ENCODE data around the gene GLDC. TPM values are rescaled to one million over a fixed set of nuclear protein-coding genes. Genes with fewer than 3 reads are reported as not detected.

Gene GLDC
- total RNA-seq, 1 donor from 2014 or later: 1.7 TPM

DNA sequence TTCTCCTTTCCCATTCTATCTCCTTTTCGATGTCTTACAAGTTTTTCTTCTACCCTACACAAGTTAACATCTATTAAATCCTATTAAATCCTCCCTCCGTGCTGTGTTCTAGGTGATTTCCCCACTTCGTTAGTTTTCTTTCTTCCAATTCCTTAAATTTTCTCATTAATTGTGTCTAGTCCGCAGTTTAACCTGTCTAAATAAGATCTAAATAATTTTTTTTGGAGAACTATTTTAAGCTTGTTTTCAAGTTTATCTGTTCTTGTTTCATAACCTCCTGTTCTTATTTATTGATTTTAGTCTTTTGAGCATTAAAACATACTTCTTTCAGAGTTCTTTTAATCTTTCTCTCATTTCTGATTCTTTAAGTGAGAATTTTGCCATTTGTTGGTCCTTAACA is 123.3 kb downstream of the GLDC start:
- H3K27ac ChIP-seq: no peak overlapping the region
- no peaks in the 10 kb centered on the region for H3K4me1 ChIP-seq
- H3K27me3 ChIP-seq: no peaks in the 10 kb centered on the region
- TF ChIP-seq, protein P1, sequence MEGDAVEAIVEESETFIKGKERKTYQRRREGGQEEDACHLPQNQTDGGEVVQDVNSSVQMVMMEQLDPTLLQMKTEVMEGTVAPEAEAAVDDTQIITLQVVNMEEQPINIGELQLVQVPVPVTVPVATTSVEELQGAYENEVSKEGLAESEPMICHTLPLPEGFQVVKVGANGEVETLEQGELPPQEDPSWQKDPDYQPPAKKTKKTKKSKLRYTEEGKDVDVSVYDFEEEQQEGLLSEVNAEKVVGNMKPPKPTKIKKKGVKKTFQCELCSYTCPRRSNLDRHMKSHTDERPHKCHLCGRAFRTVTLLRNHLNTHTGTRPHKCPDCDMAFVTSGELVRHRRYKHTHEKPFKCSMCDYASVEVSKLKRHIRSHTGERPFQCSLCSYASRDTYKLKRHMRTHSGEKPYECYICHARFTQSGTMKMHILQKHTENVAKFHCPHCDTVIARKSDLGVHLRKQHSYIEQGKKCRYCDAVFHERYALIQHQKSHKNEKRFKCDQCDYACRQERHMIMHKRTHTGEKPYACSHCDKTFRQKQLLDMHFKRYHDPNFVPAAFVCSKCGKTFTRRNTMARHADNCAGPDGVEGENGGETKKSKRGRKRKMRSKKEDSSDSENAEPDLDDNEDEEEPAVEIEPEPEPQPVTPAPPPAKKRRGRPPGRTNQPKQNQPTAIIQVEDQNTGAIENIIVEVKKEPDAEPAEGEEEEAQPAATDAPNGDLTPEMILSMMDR (IDR thresholded peaks at IDR 0.05): no peak
- H3K4me3 ChIP-seq: no peak overlapping the region
- intact Hi-C loops (cut with DNase I): no loop called here
- ATAC-seq (no peak), DNase-seq (no peak)
- H3K36me3 ChIP-seq: no peaks in the 10 kb centered on the region
- H3K9me3 ChIP-seq: no peaks in the 10 kb centered on the region

DNA sequence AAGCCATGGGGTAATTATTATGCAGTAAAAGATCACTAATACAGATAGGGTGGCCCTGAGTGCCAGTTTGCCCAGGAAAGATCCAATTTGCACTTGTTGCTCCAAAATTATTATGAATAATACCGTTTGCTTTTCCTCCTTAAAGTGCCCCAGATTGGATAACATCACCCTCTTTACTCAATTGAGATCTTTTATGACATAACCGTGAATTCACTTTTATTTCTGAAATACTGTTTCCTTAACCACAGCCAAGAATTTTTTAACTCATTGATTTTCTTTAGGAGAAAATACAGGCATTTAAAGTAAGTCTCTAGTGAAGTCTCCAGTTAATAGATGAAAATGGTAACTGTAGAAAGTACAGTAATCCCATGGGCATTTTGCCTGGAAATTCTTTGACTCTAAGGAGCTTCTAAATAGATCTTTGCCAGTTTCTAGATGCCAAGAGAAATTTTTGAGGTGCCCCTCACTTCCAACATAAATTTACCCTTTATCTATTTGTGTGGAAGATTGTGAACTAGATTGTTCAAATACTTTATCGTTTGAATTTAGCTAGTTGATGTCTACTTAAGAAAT is 133.4 kb downstream of the GLDC start:
- H3K36me3 ChIP-seq: peaks cover 11% of the 10 kb centered on the region
- ATAC-seq (no peak), DNase-seq (no peak)
- H3K27ac ChIP-seq: no peak overlapping the region
- TF ChIP-seq, protein P1 (IDR thresholded peaks at IDR 0.05): no peak
- no peak overlapping the region for H3K4me3 ChIP-seq
- H3K27me3 ChIP-seq: no peaks in the 10 kb centered on the region
- no peaks in the 10 kb centered on the region for H3K9me3 ChIP-seq
- intact Hi-C loops (cut with DNase I): no loop called here
- H3K4me1 ChIP-seq: no peaks in the 10 kb centered on the region

DNA sequence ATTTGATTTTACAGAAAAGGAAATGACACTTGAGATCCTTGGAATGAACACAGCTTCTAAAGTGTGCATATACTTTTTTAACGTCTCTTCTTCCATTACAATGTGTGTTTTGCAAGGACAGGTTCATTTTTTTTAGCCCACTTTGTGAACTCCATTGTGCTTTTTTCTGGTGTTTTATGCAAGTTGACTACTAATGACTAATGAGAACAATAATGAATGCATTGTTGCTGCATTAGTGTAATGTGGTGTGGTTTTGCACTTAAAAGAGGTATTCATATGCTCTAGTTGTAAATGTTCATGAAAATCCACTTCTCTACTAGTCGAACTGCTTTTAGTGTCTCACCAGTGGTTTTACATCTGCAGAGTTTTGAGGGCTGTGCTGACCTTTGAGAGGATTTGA is 139.0 kb downstream of the GLDC start:
- Histone ChIP-seq H3K27ac (no peak overlapping the region), H3K27me3 (no peaks in the 10 kb centered on the region), H3K9me3 (no peaks in the 10 kb centered on the region), H3K4me3 (no peak overlapping the region), H3K36me3 (peaks cover 63% of the 10 kb centered on the region), H3K4me1 (no peaks in the 10 kb centered on the region)
- TF ChIP-seq, protein P1 (IDR thresholded peaks at IDR 0.05): no peak
- intact Hi-C loops (cut with DNase I): no loop called here
- DNase-seq (no peak), ATAC-seq (no peak)

DNA sequence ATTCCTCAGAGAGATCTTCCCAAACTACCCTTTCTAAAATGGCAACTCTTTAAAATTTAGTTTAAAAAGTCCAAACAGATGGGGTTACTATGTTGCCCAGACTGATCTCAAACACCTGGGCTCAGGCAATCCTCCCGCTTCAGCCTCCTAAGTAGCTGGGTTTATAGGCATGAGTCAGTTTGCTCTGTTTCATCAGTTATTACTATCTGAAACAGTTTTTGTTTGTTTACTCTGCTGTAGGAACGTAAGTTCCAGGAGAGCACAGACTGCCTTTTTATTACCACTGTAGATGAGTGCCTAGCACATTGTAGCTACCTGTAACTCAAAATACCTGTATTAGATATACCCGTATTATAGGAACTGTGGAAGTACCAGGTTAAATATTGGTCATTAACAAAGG is 143.1 kb downstream of the GLDC start:
- intact Hi-C loops (cut with DNase I): no loop called here
- TF ChIP-seq, protein P1 (IDR thresholded peaks at IDR 0.05): no peak
- Histone ChIP-seq H3K9me3 (no peaks in the 10 kb centered on the region), H3K27me3 (no peaks in the 10 kb centered on the region), H3K36me3 (peaks cover 95% of the 10 kb centered on the region), H3K4me3 (no peak overlapping the region), H3K27ac (no peak overlapping the region), H3K4me1 (no peaks in the 10 kb centered on the region)
- ATAC-seq (no peak), DNase-seq (no peak)

DNA sequence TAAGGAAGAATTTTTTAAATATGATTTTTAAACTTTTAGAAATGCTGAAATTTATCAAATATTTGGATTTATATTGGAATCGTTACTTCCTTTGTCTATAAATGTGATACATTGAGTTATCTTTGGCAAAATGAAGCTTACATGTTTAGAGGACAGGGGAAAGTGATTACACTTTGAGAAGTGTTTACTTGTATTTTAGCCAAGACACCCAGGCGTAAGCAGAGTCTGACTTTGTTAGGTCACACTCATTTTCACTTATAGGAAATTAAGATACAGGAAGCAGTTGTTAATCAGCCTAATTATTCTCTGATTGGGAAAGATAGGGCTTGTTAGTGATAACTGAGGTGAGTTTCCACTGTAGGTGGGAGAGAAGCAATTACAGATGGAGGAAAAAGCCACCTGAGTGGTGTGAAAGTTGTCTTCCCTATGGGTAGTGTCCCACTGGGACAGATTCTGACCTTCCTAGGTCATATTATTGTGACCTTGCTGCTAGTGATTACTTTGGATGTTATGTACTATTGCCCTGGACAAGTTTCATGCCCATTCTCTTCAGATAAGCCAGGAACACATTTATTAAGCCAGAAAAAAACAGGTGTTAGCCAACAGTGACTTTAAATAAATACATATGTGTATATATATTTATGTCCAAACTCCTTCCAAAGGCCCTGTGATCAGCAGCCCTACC is 143.9 kb downstream of the GLDC start:
- Histone ChIP-seq H3K36me3 (peaks cover 95% of the 10 kb centered on the region), H3K27ac (no peak overlapping the region), H3K9me3 (no peaks in the 10 kb centered on the region), H3K4me1 (no peaks in the 10 kb centered on the region), H3K4me3 (no peak overlapping the region), H3K27me3 (no peaks in the 10 kb centered on the region)
- DNase-seq: no peak
- no peak for ATAC-seq
- intact Hi-C loops (cut with DNase I): no loop called here
- TF ChIP-seq, protein P1 (IDR thresholded peaks at IDR 0.05): no peak
